Measurements from ENCODE around the gene ZBTB7B.
A peak's percentile ranks its signal among the peaks of the same experiment; 100 is the strongest.
"Not testable (repeated sequence)": the region's sequence is repeated elsewhere in the genome, so short reads cannot be mapped to it uniquely, and the experiment has no call there.

ZBTB7B gene

GRCh38 chr1:154977762-154978161 is 24.8 kb upstream of the ZBTB7B start:
- H3K4me3 ChIP-seq (ENCODE audit: low read depth in 1 of 2, low read length in 2 of 2); H3K36me3 ChIP-seq (ENCODE audit: control insufficient read depth in 1 of 2, insufficient read depth in 2 of 2, low read length in 2 of 2); H3K27ac ChIP-seq (ENCODE audit: low read length); H3K27me3 ChIP-seq (ENCODE audit: low read depth, low read length); H3K9me3 ChIP-seq (ENCODE audit: control insufficient read depth in 1 of 2, low read length in 2 of 2): not testable (repeated sequence)
- H3K4me1 ChIP-seq (ENCODE audit: control insufficient read depth in 1 of 2, insufficient read depth in 2 of 2, low read length in 2 of 2) = peaks cover 11 to 21% of the 10 kb centered on the region in 2 donors

DNA sequence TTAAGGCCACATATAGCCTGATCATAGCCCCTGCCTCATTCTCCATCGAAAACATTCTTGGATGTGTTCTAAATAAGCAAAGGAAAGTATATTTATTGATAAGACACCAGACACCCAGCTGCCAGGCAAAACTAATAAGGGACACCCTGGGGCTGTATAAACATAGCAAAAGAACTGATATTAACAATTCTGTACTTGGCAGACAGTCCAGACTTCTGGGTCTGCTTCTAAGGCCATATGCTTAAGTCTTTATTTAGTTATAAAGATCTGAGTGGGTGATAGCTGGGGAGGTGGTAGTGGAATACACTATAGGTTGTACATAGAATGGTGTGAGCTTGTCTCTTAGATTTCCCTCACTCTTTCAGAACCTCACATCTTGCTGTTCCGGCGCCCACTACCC is 24.2 kb upstream of the ZBTB7B start:
- peaks cover 4 to 7% of the 10 kb centered on the region in 2 donors for H3K36me3 ChIP-seq (ENCODE audit: control insufficient read depth in 1 of 2, insufficient read depth in 2 of 2, low read length in 2 of 2)
- no peaks in the 10 kb centered on the region for H3K27me3 ChIP-seq (ENCODE audit: low read depth, low read length)
- no peaks in the 10 kb centered on the region for H3K9me3 ChIP-seq (ENCODE audit: control insufficient read depth in 1 of 2, low read length in 2 of 2)
- H3K27ac ChIP-seq (ENCODE audit: low read length) = no peak overlapping the region
- H3K4me1 ChIP-seq (ENCODE audit: control insufficient read depth in 1 of 2, insufficient read depth in 2 of 2, low read length in 2 of 2) = peaks cover 11 to 17% of the 10 kb centered on the region in 2 donors
- no peak overlapping the region for H3K4me3 ChIP-seq (ENCODE audit: low read depth in 1 of 2, low read length in 2 of 2)

- Histone ChIP-seq H3K4me1 (ENCODE audit: control insufficient read depth in 1 of 2, insufficient read depth in 2 of 2, low read length in 2 of 2) (peaks cover 10 to 15% of the 10 kb centered on the region in 2 donors), H3K4me3 (ENCODE audit: low read depth in 1 of 2, low read length in 2 of 2) (peak overlapping the region; percentile 72 to 100), H3K27ac (ENCODE audit: low read length) (peak overlapping the region; percentile 28), H3K36me3 (ENCODE audit: control insufficient read depth in 1 of 2, insufficient read depth in 2 of 2, low read length in 2 of 2) (peaks cover 0 to 5% of the 10 kb centered on the region in 2 donors), H3K27me3 (ENCODE audit: low read depth, low read length) (no peaks in the 10 kb centered on the region), H3K9me3 (ENCODE audit: control insufficient read depth in 1 of 2, low read length in 2 of 2) (no peaks in the 10 kb centered on the region)
Measured at GRCh38 chr1:154982341-154982740, 20.3 kb upstream of the ZBTB7B start.

- Histone ChIP-seq H3K27ac (ENCODE audit: low read length) (peak within 1 kb of the TSS; percentile 94), H3K27me3 (ENCODE audit: low read depth, low read length) (no peaks in the 10 kb centered on the region), H3K4me1 (ENCODE audit: control insufficient read depth in 1 of 2, insufficient read depth in 2 of 2, low read length in 2 of 2) (peaks cover 10 to 15% of the 10 kb centered on the region in 2 donors), H3K4me3 (ENCODE audit: low read depth in 1 of 2, low read length in 2 of 2) (peak within 1 kb of the TSS; percentile 72 to 100), H3K36me3 (ENCODE audit: control insufficient read depth in 1 of 2, insufficient read depth in 2 of 2, low read length in 2 of 2) (peaks cover 7 to 11% of the 10 kb centered on the region in 2 donors), H3K9me3 (ENCODE audit: control insufficient read depth in 1 of 2, low read length in 2 of 2) (no peaks in the 10 kb centered on the region)
Measured at GRCh38 chr1:154982897-154983648, 19.5 kb upstream of the ZBTB7B start, which contains the start of gene FLAD1. FLAD1 (plus strand) TSS chr1:154983344; CDS start chr1:154983695, 351 bp downstream.

- H3K9me3 ChIP-seq (ENCODE audit: control insufficient read depth in 1 of 2, low read length in 2 of 2) = no peaks in the 10 kb centered on the region
- H3K4me3 ChIP-seq (ENCODE audit: low read depth in 1 of 2, low read length in 2 of 2) = peak overlapping the region; percentile 72 to 100
- H3K27ac ChIP-seq (ENCODE audit: low read length) = peak overlapping the region; percentile 94
- peaks cover 10 to 15% of the 10 kb centered on the region in 2 donors for H3K4me1 ChIP-seq (ENCODE audit: control insufficient read depth in 1 of 2, insufficient read depth in 2 of 2, low read length in 2 of 2)
- peaks cover 16% of the 10 kb centered on the region in 2 donors for H3K36me3 ChIP-seq (ENCODE audit: control insufficient read depth in 1 of 2, insufficient read depth in 2 of 2, low read length in 2 of 2)
- no peaks in the 10 kb centered on the region for H3K27me3 ChIP-seq (ENCODE audit: low read depth, low read length)
Measured at GRCh38 chr1:154983776-154984466, 18.7 kb upstream of the ZBTB7B start.

- Histone ChIP-seq H3K4me1 (ENCODE audit: control insufficient read depth in 1 of 2, insufficient read depth in 2 of 2, low read length in 2 of 2) (peaks cover 10 to 15% of the 10 kb centered on the region in 2 donors), H3K36me3 (ENCODE audit: control insufficient read depth in 1 of 2, insufficient read depth in 2 of 2, low read length in 2 of 2) (peaks cover 19 to 25% of the 10 kb centered on the region in 2 donors)
- not testable (repeated sequence) for H3K4me3 ChIP-seq (ENCODE audit: low read depth in 1 of 2, low read length in 2 of 2); H3K27ac ChIP-seq (ENCODE audit: low read length); H3K9me3 ChIP-seq (ENCODE audit: control insufficient read depth in 1 of 2, low read length in 2 of 2); H3K27me3 ChIP-seq (ENCODE audit: low read depth, low read length)
Measured at GRCh38 chr1:154986736-154987135, 15.9 kb upstream of the ZBTB7B start.

DNA sequence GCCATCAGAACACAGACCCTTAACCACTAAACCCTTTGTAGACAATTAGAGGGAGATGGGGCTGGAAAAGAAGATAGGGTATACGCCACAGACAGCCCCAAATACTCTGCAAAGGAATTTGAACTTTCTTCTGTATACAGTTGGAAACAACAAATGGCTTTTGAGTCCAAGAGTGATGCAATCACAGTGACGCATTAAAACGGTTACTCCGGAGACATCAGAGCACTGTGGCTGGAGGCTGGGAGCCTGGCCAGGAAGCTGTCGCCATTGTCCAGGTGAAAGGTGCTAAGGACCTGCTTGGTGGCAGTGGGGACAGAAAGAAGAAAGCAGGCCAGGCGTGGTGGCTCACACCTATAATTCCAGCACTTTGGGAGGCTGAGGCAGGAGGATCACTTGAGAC is 15.3 kb upstream of the ZBTB7B start:
- Histone ChIP-seq H3K4me3 (ENCODE audit: low read depth in 1 of 2, low read length in 2 of 2) (no peak overlapping the region), H3K36me3 (ENCODE audit: control insufficient read depth in 1 of 2, insufficient read depth in 2 of 2, low read length in 2 of 2) (peaks cover 19 to 25% of the 10 kb centered on the region in 2 donors), H3K27ac (ENCODE audit: low read length) (no peak overlapping the region)

DNA sequence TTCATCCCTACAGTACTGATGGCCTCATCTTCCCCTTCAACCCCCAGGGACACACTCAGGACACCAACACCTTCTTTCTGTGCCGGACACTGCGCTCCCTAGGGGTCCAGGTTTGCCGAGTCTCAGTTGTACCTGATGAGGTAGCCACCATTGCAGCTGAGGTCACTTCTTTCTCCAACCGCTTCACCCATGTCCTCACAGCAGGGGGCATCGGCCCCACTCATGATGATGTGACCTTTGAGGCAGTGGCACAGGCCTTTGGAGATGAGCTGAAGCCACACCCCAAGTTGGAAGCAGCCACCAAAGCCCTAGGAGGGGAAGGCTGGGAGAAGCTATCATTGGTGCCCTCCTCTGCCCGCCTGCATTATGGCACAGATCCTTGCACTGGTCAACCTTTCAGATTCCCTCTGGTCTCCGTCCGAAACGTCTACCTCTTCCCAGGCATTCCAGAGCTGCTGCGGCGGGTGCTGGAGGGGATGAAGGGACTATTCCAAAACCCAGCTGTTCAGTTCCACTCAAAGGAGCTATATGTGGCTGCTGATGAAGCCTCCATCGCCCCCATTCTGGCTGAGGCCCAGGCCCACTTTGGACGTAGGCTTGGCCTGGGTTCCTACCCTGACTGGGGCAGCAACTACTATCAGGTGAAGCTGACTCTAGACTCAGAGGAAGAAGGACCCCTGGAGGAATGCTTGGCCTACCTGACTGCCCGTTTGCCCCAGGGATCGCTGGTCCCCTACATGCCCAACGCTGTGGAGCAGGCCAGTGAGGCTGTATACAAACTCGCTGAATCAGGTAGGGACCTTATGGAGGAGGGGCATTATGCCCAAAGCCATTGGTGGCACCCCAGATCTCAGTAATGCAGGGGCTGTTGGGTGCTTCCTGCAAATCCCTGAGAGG is 14.3 kb upstream of the ZBTB7B start:
- Histone ChIP-seq H3K27ac (ENCODE audit: low read length) (no peak overlapping the region), H3K4me1 (ENCODE audit: control insufficient read depth in 1 of 2, insufficient read depth in 2 of 2, low read length in 2 of 2) (peaks cover 6% of the 10 kb centered on the region in 2 donors), H3K9me3 (ENCODE audit: control insufficient read depth in 1 of 2, low read length in 2 of 2) (no peaks in the 10 kb centered on the region), H3K27me3 (ENCODE audit: low read depth, low read length) (no peaks in the 10 kb centered on the region), H3K36me3 (ENCODE audit: control insufficient read depth in 1 of 2, insufficient read depth in 2 of 2, low read length in 2 of 2) (peaks cover 19 to 29% of the 10 kb centered on the region in 2 donors), H3K4me3 (ENCODE audit: low read depth in 1 of 2, low read length in 2 of 2) (no peak overlapping the region)

More for the DNA sequence above, 15.3 kb upstream of the ZBTB7B start:
- peaks cover 10 to 12% of the 10 kb centered on the region in 2 donors for H3K4me1 ChIP-seq (ENCODE audit: control insufficient read depth in 1 of 2, insufficient read depth in 2 of 2, low read length in 2 of 2)
- H3K27me3 ChIP-seq (ENCODE audit: low read depth, low read length) = no peaks in the 10 kb centered on the region
- no peaks in the 10 kb centered on the region for H3K9me3 ChIP-seq (ENCODE audit: control insufficient read depth in 1 of 2, low read length in 2 of 2)

- H3K27ac ChIP-seq (ENCODE audit: low read length) = no peak overlapping the region
- no peak overlapping the region for H3K4me3 ChIP-seq (ENCODE audit: low read depth in 1 of 2, low read length in 2 of 2)
- H3K27me3 ChIP-seq (ENCODE audit: low read depth, low read length) = no peaks in the 10 kb centered on the region
- H3K4me1 ChIP-seq (ENCODE audit: control insufficient read depth in 1 of 2, insufficient read depth in 2 of 2, low read length in 2 of 2) = no peaks in the 10 kb centered on the region
- peaks cover 19 to 29% of the 10 kb centered on the region in 2 donors for H3K36me3 ChIP-seq (ENCODE audit: control insufficient read depth in 1 of 2, insufficient read depth in 2 of 2, low read length in 2 of 2)
- H3K9me3 ChIP-seq (ENCODE audit: control insufficient read depth in 1 of 2, low read length in 2 of 2) = no peaks in the 10 kb centered on the region
Measured at GRCh38 chr1:154989195-154989860, 13.3 kb upstream of the ZBTB7B start.

DNA sequence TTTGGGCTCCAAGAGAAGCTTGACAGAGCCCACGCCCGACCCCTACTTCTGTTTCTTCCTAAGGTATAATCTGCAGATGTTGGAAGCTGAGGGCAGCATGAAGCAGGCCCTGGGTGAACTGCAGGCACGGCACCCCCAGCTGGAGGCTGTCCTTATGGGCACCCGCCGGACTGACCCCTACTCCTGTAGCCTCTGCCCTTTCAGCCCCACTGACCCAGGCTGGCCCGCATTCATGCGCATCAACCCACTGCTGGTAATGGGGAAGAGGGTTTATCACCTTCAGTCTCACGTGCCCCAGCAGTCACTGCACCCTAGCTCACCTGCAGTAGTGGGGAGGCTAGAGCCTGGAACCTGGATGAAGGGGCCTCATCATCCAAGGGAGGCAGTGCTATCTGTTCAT is 12.3 kb upstream of the ZBTB7B start:
- Histone ChIP-seq H3K9me3 (ENCODE audit: control insufficient read depth in 1 of 2, low read length in 2 of 2) (no peaks in the 10 kb centered on the region), H3K4me1 (ENCODE audit: control insufficient read depth in 1 of 2, insufficient read depth in 2 of 2, low read length in 2 of 2) (no peaks in the 10 kb centered on the region), H3K4me3 (ENCODE audit: low read depth in 1 of 2, low read length in 2 of 2) (no peak overlapping the region), H3K27ac (ENCODE audit: low read length) (no peak overlapping the region), H3K36me3 (ENCODE audit: control insufficient read depth in 1 of 2, insufficient read depth in 2 of 2, low read length in 2 of 2) (peaks cover 19 to 29% of the 10 kb centered on the region in 2 donors), H3K27me3 (ENCODE audit: low read depth, low read length) (no peaks in the 10 kb centered on the region)
